GM21526 (cell line): ENCODE data around the gene CDV3.
"Not testable (repeated sequence)": the region's sequence is repeated elsewhere in the genome, so short reads cannot be mapped to it uniquely, and the experiment has no call there.

ENCODE experiments used
- ATAC-seq: cut with Tn5 transposase; IDR thresholded peaks from one replicate; pipeline ENCODE4 v1.9.1; 2021; ENCODE audit warnings: moderate library complexity; ENCODE audit not compliant: unreplicated experiment, low FRiP score

The CDV3 gene, protein sequence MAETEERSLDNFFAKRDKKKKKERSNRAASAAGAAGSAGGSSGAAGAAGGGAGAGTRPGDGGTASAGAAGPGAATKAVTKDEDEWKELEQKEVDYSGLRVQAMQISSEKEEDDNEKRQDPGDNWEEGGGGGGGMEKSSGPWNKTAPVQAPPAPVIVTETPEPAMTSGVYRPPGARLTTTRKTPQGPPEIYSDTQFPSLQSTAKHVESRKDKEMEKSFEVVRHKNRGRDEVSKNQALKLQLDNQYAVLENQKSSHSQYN

DNA sequence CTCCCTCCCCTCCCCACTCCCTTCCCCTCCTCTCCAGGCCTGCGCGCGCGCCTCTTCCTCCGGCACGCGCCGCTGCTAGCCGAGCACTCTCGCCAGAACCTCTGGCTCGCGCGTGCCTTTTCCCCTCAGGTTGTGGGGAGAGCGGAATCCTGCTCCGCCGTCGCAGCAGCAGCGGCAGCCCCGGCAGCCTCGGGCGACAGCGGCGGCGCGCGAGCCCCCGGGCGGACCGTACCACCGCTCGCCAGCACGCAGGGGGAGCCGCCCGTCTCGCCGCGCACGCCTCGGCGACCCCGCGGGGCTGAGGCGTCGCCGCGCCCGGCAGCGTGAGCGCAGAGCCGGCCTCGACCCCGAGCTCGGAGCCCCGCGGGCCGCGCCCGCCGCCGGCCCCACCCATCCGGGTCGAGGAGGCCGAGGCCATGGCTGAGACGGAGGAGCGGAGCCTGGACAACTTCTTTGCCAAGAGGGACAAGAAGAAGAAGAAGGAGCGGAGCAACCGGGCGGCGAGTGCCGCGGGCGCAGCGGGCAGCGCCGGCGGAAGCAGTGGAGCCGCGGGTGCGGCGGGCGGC is at the start of gene CDV3:
CDV3 (plus strand) TSS at position 58 of the 566 bp plus-strand sequence; CDS start at position 417, 359 bp downstream.
- peak; percentile 14 for ATAC-seq

DNA sequence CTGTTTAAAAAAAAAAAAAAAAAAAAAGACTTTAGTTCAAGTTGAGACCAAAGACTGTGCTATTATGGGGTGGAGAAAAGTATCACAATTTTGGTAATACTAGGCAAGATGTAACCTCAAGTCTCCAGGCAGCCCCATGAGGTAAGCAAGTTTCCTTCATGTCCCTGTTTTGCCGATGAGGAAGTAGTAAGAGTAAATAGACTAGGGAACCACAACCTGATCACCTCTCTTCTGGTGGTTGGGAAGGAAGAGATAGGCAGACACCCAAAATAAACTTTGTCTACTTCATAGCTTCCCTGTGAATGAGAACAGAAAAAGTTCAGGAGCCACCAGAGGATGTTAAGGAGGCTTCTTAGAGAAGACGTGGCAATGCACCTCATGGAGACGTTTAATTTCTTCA is 49.7 kb upstream of the CDV3 start:
- not testable (repeated sequence) for ATAC-seq

DNA sequence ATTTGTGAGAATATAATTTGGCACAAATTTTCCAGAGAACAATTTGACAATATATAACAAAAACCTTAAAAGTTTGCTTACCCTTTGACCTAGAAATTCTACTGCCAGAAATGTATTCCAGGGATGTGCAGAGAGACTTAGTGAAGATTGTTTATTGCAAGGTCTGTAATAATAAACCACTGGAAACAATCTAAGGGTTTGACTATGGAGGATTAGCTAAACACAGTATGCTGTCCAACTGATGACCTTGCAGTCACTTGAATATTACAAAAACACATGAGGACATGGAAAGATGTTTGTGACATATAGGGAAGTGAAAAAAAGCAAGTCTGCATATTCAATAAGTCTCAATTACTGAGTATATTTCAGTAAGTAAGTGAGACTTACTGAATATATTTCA is 48.1 kb upstream of the CDV3 start:
- no peak for ATAC-seq

DNA sequence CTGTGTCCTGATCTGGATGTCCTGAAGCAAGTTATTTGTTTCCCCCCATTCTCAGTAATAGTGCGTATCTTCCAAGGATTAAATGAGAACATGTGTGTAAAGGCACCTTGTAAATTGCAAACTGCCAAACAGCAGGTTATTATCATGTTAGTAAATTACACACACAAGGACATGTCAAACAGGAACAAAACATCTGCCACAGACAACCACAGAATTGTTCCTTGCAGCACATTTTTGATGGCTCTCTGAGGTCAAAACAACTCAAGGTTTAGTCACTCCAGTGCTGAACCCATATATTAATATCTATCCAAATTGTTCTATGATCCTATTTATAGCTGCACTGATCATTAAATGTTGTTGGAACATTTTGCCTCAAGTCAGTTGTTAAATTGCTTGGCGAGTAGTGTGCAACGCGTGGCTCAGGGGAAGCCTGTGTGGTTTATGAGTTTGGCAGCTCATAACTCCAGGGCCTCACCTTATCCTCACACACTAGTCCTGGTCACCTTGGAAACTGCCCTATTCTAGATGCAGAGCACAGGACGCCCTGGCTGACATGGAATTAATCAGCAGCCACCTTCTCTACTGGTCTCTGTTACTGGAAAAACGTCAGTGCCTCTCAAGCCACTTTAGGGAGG is 46.3 kb upstream of the CDV3 start:
- ATAC-seq = no peak

DNA sequence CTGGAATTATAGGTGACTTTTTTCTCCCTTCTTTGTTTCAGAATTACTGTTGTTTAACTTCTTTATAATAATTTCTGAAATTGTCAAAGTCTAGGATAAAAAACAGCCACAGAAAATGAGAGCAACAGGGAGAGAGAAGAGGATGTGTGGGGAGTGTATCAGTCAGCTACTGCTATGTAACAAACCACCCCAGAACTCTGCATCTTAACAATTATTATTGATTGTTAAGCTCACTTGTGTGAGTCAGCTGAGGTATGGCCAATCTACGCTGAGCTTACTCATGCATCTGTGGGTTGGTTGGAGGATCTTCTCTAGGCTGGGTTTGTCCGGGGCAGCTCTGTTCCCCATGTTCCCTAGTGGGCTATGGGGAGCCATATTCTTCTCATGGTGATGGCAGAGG is 43.7 kb upstream of the CDV3 start:
- no peak for ATAC-seq

DNA sequence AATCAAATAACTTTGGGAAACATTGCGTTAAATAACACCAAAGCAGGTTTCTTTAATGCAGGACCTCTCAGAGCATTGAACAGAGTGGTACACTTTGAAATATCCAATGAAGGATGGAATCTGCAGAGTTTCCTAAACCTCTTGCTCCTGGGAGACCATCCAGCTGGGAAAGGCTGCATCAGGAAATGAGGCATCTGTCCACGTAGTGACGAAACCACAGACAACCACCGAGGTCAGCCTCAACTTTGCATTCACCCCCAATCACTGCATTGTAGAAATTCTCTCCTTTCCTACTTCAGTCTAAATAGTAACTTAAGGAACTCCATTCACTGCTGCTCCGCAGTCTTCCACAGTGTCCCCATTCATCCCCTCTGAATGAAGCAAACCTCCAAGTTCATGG is 41.5 kb upstream of the CDV3 start:
- no peak for ATAC-seq

DNA sequence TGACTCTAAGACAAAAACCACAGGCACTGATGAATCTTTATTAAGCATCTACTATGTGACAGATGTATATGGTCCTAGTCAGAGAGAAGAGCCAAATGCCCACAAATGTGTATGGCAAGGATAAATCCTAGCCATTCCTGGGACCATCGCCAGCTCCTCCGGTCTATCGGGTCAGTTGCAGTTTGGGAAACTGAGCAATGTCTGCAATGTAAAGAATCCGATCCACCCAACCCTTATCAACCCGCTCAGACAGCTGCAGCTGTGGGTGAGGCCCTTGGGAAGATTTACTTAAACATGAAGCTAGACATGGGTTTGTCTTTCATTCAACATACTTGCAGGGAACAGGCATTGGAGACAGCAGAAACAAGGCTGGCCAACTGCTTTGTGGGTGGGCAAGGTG is 40.5 kb upstream of the CDV3 start:
- ATAC-seq = no peak

DNA sequence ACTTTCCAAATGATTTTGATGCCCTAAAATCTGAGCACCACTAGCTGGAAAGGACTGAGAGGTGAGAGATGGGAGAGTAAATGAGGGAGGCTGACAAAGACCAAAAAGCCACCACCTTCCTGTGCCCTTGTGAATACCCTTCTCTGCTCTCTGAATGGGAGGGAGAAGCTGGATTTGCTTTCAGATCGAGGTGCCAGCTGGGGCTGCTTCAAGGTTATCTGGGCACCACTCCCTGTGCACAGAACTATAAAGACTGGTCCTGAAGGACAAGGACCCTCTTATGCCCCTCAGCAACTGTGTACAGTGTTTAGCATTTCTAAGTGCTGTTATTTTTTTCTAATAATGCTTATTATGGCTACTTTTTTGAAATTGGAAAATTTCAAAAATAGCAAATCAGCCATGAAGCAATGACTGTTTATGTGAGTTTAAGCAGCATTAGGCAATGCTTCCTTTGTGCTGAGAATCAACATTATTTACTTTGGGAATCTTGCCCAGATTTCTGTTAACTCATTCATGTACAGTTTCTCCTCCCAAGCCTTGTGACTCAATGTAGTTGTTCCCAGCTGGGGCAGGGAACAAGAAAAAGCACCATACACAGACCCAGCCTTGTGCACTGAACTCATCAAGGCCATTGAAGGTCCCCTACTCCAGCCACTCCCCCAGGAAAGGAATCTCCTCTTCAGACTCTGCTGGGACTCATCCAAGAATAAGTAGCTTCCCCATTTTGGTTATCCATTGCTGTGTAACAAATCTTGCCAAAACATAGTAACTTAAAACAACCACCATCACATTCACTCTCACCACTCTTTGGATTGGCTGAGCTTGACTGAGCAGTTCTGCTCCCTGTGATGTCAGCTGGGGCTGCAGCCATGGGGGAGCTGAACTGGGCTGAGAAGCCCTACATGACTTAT is 37.3 kb upstream of the CDV3 start:
- no peak for ATAC-seq

DNA sequence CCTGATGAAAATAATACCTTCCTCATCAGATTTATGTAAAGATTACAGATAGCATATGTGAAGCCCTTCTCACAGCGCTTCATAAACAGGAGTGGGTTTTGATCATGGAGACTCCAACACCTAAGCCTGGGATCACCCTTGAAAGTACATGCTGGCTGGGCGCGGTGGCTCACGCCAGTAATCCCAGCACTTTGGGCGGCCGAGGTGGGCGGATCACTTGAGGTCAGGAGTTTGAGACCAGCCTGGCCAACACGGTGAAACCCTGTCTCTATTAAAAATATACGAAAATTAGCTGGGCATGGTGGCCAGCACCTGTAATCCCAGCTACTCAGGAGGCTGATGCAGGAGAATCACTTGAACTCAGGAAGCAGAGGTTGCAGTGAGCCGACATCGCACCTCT is 36.4 kb upstream of the CDV3 start:
- ATAC-seq = not testable (repeated sequence)

DNA sequence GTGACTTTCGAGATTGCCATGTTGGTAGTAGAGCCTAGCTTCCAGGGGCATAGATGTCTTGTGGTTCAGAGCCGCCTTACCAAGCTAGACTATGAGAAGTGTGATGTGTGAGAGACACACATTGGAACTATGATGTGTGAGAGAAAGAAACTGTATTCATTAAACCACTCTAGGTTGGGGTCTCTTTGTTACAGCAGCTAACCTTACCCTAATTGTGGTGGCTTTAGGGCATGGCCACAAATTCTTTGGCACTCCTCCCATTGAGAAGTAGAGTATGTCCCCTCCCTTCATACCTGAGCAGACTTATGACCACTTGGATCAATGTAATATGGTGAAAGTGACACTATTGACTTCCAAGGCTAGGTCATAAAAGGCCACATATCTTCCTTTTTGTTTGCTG is 35.3 kb upstream of the CDV3 start:
- no peak for ATAC-seq

DNA sequence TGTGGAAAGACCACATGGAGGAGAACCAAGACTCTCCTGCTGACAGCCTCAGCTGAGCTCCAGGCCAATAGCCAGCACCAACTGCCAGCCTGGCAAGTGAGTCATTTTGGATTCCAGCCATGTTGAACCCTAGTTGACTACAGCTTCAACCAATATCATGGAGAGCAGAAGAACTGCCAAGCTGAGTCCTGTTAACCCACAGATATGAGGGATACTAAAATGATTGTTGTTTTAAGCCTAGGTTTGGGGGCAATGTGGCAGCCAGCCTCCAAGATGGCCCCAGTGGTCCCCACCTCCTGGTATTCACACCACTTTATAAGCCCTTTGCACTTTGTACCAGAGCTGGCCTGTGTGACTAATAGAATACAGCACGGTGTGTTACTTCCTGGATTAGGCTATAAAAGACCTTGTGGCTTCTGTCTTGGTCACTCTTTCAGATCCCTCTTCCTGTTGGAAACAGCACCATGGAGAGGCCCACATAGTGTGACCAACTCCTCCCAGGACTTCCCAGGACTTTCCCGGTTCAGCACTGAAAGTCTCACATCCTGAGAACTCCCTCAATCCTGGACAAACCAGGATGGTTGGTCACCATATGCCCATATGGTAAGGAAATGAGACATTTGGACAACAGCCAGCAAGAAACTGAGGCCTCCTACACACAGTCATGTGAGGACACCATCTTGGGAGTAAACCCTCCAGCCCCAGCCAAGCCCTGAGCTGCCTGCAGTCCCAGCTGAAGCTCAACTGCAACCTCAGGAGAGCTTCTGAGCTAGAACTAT is 32.4 kb upstream of the CDV3 start:
- ATAC-seq = no peak

DNA sequence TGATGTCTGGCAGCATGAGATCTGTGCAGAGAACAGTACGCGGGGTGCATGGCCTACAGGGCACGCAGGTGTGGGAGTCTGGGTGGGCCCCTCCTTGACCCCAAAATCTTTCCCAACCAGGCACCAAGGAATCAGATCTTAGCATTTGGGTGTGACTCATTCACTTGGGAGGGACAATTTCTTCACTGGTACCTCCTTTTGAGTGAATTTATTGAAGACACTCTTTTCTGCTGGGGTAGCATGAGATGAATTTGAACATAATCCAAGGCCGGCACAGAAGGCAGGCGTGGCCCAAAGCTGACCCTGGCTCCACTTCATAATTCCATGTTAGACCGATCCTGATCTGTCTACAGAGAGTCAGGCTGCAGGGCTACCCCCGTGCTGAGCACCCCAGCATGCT is 30.6 kb upstream of the CDV3 start:
- ATAC-seq = no peak

DNA sequence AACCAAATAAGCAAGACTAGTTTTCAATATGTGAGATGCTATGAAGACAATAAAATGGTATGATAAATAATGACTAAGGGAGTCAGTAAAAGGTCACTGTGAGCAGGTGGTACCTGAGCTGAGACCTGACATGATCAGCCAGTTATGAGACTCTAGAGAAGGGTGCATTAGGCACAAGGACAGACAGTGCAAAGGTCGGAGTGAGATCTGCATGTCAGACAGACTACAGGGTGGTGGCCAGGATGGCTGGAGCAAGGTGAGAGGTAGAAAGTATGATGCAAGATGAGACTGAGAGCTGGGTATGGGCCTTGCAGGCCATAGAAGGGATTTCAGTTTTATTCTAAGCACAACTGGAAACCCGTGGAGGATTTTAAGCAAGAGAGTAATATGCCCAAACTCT is 28.5 kb upstream of the CDV3 start:
- not testable (repeated sequence) for ATAC-seq

DNA sequence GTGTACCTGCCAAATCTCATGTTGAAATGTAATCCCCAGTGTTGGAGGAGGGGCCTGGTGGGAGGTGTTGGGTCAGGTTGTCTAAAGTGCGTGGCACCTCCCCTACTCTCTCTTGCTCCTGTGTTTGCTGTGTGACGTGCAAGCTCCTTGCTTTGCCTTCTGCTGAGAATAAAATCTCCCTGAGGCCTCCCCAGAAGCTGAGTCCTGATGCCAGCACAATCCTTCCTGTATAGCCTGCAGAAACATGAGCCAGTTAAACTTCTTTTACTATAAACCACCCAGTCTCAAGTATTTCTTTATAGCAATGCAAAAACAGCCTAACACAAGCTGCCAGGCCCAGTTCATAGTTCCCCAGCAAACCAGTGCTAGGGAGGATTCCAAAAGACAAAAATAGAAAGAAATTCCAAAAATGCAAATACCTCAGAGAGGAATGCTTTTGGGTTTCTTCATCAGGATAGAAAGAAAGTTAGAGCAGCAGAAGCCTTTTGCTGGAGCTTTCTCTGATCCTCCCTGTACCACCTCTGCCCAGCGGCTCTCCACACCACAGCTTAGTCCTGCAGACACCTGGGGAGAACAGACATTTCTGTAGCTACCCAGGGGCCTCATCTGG is 25.9 kb upstream of the CDV3 start:
- ATAC-seq = no peak

DNA sequence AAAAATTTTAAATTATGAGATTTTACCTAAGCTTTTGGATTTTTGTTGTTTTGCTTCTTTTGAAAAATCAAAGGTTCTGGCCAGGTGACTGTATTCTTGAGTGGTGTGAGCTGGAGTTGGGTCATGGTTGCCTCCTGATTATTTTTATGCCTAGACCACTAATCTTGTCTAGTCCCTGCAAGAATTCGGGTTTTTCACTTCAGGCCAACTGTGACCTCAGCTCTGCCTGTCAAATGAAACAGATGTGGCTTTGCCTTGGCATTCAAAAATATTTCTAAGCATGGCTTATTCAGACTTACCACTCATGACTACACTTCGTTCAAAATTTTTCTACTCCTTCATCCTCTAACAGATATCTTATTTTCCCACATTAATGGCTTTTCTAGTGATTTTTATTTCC is 25.4 kb upstream of the CDV3 start:
- ATAC-seq = no peak

DNA sequence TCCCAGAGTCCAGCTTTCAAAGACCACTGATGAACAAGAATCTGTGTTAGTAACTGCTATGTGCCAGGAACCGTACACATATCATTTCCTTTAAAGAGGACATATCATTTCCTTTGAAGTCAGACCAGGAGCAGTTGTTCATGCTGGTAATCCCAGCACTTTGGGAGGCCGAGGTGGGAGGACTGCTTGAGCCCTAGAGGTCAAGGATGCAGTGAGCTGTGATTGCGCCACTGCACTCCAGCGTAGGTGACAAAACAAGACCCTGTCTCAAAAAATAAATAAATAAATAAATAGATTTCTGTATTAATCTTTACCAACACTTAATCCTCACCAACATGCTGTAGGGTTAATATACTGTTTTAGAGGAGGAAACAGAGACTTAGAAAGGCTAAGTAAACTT is 23.9 kb upstream of the CDV3 start:
- ATAC-seq = no peak

DNA sequence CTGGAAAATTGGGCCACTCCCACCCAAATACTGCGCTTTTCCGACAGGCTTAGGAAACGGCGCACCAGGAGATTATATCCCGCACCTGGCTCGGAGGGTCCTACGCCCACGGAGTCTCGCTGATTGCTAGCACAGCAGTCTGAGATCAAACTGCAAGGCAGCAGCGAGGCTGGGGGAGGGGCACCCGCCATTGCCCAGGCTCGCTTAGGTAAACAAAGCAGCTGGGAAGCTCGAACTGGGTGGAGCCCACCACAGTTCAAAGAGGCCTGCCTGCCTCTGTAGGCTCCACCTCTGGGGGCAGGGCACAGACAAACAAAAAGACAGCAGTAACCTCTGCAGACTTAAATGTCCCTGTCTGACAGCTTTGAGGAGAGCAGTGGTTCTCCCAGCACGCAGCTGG is 21.9 kb upstream of the CDV3 start:
- not testable (repeated sequence) for ATAC-seq

DNA sequence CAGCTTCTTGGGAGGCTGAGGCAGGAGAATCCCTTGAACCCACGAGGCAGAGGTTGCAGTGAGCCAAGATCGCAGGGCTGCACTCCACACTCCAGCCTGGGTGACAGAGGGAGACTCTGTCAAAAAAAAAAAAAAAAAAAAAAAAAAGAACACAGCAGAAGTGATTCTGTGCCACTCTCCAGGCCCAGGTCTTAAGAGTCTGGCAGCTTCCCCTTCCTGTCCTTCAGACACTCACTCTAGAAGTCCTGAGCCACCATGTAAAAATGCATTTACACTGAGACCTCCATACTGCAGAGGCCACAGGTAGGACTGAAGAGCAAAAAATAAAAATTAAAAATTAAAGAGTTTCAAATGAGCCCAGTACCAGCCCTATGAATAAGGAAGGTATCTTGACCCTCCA is 11.8 kb upstream of the CDV3 start:
- no peak for ATAC-seq

DNA sequence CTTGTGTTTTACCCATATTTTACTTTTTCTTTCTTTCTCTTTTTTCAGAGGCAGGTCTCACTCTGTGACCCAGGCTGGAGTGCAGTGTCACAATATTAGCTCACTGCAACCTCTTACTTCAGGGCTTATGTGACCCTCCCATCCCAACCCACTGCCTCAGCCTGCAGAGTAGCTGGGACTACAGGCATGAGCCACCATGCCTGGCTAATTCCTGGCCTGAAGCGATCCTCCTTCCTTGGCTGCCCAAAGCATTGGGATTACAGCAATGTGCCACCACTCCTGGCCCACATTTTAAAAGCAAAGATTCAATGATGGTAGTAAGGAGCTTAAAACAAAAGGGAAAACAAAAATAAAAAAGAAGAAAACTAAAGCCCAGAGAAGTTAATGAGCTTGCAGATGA is 11.1 kb upstream of the CDV3 start:
- ATAC-seq = no peak

DNA sequence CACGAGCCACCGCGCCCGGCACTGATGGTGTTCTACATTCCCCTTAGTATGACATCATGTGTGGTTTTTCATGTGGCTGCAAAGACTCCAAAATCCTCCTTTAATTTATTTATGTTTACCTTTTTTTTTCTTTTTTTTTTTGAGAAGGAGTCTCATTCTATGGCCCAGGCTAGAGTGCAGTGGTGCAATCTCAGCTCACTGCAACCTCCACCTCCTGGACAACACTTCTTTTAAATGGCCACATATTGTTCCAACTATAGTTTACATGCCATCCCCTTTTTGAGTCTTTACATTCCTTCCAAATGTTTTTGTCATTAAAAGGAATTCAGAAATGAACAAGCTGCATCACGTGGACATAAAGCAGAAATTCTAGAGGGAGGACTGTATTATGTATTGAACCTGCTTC is 10.3 kb upstream of the CDV3 start:
- no peak for ATAC-seq
